IMR-90 (cell line): ENCODE results near the gene RPS16.
A peak's percentile ranks its signal among the peaks of the same experiment; 100 is the strongest.

Experiments used
- BHLHE40 ChIP-seq: fragments of 150-350 bp; IDR thresholded peaks from 2 replicates; pipeline ENCODE4 v1.6.1; 2016; ENCODE audit warnings: mild to moderate bottlenecking, low read depth, low read length
- CHD1 ChIP-seq: IDR thresholded peaks from 2 replicates; pipeline ENCODE4 v1.6.1; 2012; ENCODE audit warnings: low read depth, low read length, improper control_type of control experiment
- FOS ChIP-seq: fragments of 150-350 bp; IDR thresholded peaks from 2 replicates; pipeline ENCODE4 v1.6.1; 2016; ENCODE audit warnings: low read depth, low read length
- MAFK ChIP-seq: IDR thresholded peaks from 2 replicates; pipeline ENCODE4 v1.6.1; 2012; ENCODE audit warnings: low read depth, low read length, improper control_type of control experiment
- MAZ ChIP-seq: IDR thresholded peaks from 2 replicates; pipeline ENCODE4 v1.6.1; 2012; ENCODE audit warnings: low read depth, mild to moderate bottlenecking, low read length, improper control_type of control experiment, moderate library complexity, borderline replicate concordance
- MXI1 ChIP-seq: IDR thresholded peaks from 2 replicates; pipeline ENCODE4 v1.6.1; 2012; ENCODE audit warnings: low read depth, mild to moderate bottlenecking, low read length, moderate library complexity, borderline replicate concordance
- NFE2L2 ChIP-seq: fragments of 150-350 bp; IDR thresholded peaks from 2 replicates; pipeline ENCODE4 v1.6.1; 2016; ENCODE audit warnings: low read depth, mild to moderate bottlenecking, low read length
- POLR2A ChIP-seq: IDR thresholded peaks from 2 replicates; pipeline ENCODE4 v1.6.1; 2012; ENCODE audit warnings: mild to moderate bottlenecking, low read depth, low read length
- RAD21 ChIP-seq: IDR thresholded peaks from 2 replicates; pipeline ENCODE4 v1.6.1; 2012; ENCODE audit warnings: low read length, improper control_type of control experiment
- SMC3 ChIP-seq: fragments of 150-350 bp; IDR thresholded peaks from 2 replicates; pipeline ENCODE4 v1.6.1; 2016; ENCODE audit warnings: low read depth, mild to moderate bottlenecking, antibody characterized with exemption, low read length, moderate library complexity
- TF ChIP-seq, protein P1 (sequence below): conservative IDR thresholded peaks from 2 replicates; pipeline ENCODE4 v1.5.1; 2012; ENCODE audit warnings: mild to moderate bottlenecking, low read depth, low read length, improper control_type of control experiment
- TF ChIP-seq, protein P2 (sequence below): fragments of 150-350 bp; IDR thresholded peaks from 2 replicates; pipeline ENCODE4 v1.6.1; 2016; ENCODE audit warnings: low read depth, mild to moderate bottlenecking, low read length, moderate library complexity, borderline replicate concordance

DNA sequence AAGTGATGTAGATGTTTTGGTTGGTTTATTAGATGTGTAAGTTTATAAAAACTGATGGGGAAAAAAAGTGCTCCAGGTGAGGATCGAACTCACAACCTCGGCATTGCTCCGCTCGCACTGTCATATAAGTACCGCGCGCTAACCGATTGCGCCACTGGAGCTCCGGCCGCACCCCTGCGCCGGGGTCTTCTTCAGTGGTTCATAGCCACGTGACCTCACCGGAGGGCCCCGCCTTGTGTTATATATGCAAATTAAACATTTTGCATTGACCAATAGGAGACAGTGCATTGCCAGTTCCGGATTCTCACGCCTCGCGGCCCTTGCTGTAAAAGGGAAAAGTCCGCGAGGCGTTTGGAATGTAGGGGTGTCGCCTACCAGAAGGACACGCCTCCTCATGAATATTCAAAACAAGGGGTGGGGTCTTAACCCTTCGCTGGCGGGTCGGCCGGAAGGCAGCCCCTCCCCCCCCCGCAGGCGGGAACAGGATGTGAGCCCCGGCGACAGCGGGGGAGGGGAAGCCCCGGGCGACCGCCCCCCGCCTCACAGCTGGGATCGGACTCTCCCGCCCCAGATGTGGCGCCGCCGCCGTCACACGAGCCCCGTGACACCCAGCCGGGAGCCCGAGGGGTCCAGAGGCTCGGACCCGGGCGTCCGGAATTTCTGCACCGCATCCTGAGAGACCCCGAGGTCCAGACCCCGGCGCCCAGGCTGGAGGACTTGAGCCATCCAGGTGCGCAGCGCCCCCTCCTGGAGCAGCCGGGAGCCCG, 23.5 kb downstream of the RPS16 start, which contains the start of gene PLEKHG2:
- TF ChIP-seq, protein P1, sequence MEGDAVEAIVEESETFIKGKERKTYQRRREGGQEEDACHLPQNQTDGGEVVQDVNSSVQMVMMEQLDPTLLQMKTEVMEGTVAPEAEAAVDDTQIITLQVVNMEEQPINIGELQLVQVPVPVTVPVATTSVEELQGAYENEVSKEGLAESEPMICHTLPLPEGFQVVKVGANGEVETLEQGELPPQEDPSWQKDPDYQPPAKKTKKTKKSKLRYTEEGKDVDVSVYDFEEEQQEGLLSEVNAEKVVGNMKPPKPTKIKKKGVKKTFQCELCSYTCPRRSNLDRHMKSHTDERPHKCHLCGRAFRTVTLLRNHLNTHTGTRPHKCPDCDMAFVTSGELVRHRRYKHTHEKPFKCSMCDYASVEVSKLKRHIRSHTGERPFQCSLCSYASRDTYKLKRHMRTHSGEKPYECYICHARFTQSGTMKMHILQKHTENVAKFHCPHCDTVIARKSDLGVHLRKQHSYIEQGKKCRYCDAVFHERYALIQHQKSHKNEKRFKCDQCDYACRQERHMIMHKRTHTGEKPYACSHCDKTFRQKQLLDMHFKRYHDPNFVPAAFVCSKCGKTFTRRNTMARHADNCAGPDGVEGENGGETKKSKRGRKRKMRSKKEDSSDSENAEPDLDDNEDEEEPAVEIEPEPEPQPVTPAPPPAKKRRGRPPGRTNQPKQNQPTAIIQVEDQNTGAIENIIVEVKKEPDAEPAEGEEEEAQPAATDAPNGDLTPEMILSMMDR: peak; percentile 75
- peak; percentile 77 for TF ChIP-seq POLR2A
- TF ChIP-seq NFE2L2: no peak
- TF ChIP-seq SMC3: peak; percentile 44
- peak; percentile 95 for TF ChIP-seq BHLHE40
- peak; percentile 54 for TF ChIP-seq RAD21
- peak; percentile 31; the same call in 1 of the 2 replicates for TF ChIP-seq FOS
- TF ChIP-seq MXI1: peak; percentile 22; the same call in 1 of the 2 replicates
- 0 out of 2 replicates have a peak, but pooled peaks have one; percentile 31 for TF ChIP-seq CHD1
- peak; percentile 12; the same call in 1 of the 2 replicates for TF ChIP-seq MAFK
- peak; percentile 83 for TF ChIP-seq MAZ
- TF ChIP-seq, protein P2, sequence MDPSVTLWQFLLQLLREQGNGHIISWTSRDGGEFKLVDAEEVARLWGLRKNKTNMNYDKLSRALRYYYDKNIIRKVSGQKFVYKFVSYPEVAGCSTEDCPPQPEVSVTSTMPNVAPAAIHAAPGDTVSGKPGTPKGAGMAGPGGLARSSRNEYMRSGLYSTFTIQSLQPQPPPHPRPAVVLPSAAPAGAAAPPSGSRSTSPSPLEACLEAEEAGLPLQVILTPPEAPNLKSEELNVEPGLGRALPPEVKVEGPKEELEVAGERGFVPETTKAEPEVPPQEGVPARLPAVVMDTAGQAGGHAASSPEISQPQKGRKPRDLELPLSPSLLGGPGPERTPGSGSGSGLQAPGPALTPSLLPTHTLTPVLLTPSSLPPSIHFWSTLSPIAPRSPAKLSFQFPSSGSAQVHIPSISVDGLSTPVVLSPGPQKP: peak; percentile 18; the same call in 1 of the 2 replicates
